Left ventricle myocardium inferior (tissue), 1 donor: Measurements from ENCODE around the gene CIRBP. TPM values are rescaled to one million over a fixed set of nuclear protein-coding genes. Genes with fewer than 3 reads are reported as not detected.

ENCODE experiments used
- DNase-seq: peaks from one replicate; pipeline ENCODE4 v3.0.0-alpha.2; 2020
- H3K27ac ChIP-seq: fragments of 200-600 bp; replicated peaks from 2 replicates; pipeline ENCODE4 v1.8.0; 2021
- H3K27me3 ChIP-seq: fragments of 200-600 bp; 2 replicates; pipeline ENCODE4 v1.8.0; 2021; ENCODE audit warnings: low read depth
- H3K36me3 ChIP-seq: fragments of 200-600 bp; 2 replicates; pipeline ENCODE4 v1.8.0; 2021
- H3K4me1 ChIP-seq: fragments of 200-600 bp; 2 replicates; pipeline ENCODE4 v1.8.0; 2021
- H3K4me3 ChIP-seq: fragments of 200-600 bp; 2 replicates; pipeline ENCODE4 v1.8.0; 2021; ENCODE audit warnings: mild to moderate bottlenecking, moderate library complexity
- H3K9me3 ChIP-seq: fragments of 200-600 bp; replicated peaks from 2 replicates; pipeline ENCODE4 v1.8.0; 2021
- CTCF ChIP-seq: fragments of 200-600 bp; IDR thresholded peaks from 2 replicates; pipeline ENCODE4 v1.8.0; 2021; ENCODE audit warnings: antibody characterized with exemption, mild to moderate bottlenecking, borderline replicate concordance
- intact Hi-C: fragments of 100-400 bp; cut with micrococcal nuclease; formaldehyde crosslinking; loops from one replicate; pipeline ENCODE4 v1.11.0; 2022
- total RNA-seq: library from RNA; stranded (reverse); fragmentation: NEBNext Ultra II Directional; extraction: Animal tissue kit (Norgen Biotek cat#: 25700); gene quantifications from one replicate; pipeline ENCODE4 v1.2.1, GENCODE V29; 2021
- donor health status: DM: no; HTN: yes; CAD: no; lungs with severe emphysema.

Gene CIRBP
- total RNA-seq, 1 donor from 2014 or later: 229 TPM

GRCh38 chr19:1247748-1248138 is 21.4 kb upstream of the CIRBP start:
- DNase-seq: peak; percentile 77
- intact Hi-C loops: no loop called here
- TF ChIP-seq CTCF: no peak
- Histone ChIP-seq H3K4me1 (peaks cover 85% of the 10 kb centered on the region), H3K27me3 (no peaks in the 10 kb centered on the region), H3K36me3 (peaks cover 24% of the 10 kb centered on the region), H3K4me3 (peak overlapping the region; percentile 93), H3K9me3 (no peaks in the 10 kb centered on the region), H3K27ac (peak overlapping the region; percentile 100)

- peak within 1 kb of the TSS; percentile 93 for H3K4me3 ChIP-seq
- no peaks in the 10 kb centered on the region for H3K27me3 ChIP-seq
- TF ChIP-seq CTCF: peak; percentile 28
- H3K36me3 ChIP-seq: peaks cover 24% of the 10 kb centered on the region
- DNase-seq: peak; percentile 88
- intact Hi-C loops: no loop called here
- peak within 1 kb of the TSS; percentile 100 for H3K27ac ChIP-seq
- H3K4me1 ChIP-seq: peaks cover 85% of the 10 kb centered on the region
- no peaks in the 10 kb centered on the region for H3K9me3 ChIP-seq
These were observed 20.9 kb upstream of the CIRBP start, which contains the start of gene MIDN for GRCh38 chr19:1248139-1248785. MIDN (plus strand) TSS chr19:1248583; CDS start chr19:1250297, 1,714 bp downstream.

GRCh38 chr19:1248786-1249297 is 20.3 kb upstream of the CIRBP start:
- H3K4me1 ChIP-seq: peaks cover 85% of the 10 kb centered on the region
- peaks cover 29% of the 10 kb centered on the region for H3K36me3 ChIP-seq
- H3K4me3 ChIP-seq: peak overlapping the region; percentile 93
- intact Hi-C loops: no loop called here
- H3K27me3 ChIP-seq: no peaks in the 10 kb centered on the region
- H3K27ac ChIP-seq: peak overlapping the region; percentile 100
- DNase-seq: peak; percentile 88
- H3K9me3 ChIP-seq: no peaks in the 10 kb centered on the region
- peak; percentile 85 for TF ChIP-seq CTCF

GRCh38 chr19:1249298-1249989 is 19.7 kb upstream of the CIRBP start:
- Histone ChIP-seq H3K9me3 (no peaks in the 10 kb centered on the region), H3K36me3 (peaks cover 35% of the 10 kb centered on the region), H3K4me1 (peaks cover 85% of the 10 kb centered on the region), H3K4me3 (peak overlapping the region; percentile 93), H3K27ac (peak overlapping the region; percentile 100), H3K27me3 (no peaks in the 10 kb centered on the region)
- intact Hi-C loops: no loop called here
- DNase-seq: peak; percentile 95
- no peak for TF ChIP-seq CTCF

- H3K4me3 ChIP-seq: peak overlapping the region; percentile 93
- no peak for DNase-seq
- peaks cover 85% of the 10 kb centered on the region for H3K4me1 ChIP-seq
- peak overlapping the region; percentile 100 for H3K27ac ChIP-seq
- no peak for TF ChIP-seq CTCF
- H3K9me3 ChIP-seq: no peaks in the 10 kb centered on the region
- H3K36me3 ChIP-seq: peaks cover 41% of the 10 kb centered on the region
- H3K27me3 ChIP-seq: no peaks in the 10 kb centered on the region
- intact Hi-C loops: no loop called here
These were observed 19.1 kb upstream of the CIRBP start for GRCh38 chr19:1249990-1250436.
